GM12864 (cell line): ENCODE results near the gene PHACTR4.

Experiments
- DNase-seq: peaks from one replicate; pipeline ENCODE4 v3.0.0-alpha.2; 2011; ENCODE audit warnings: low read depth
- H3K4me3 ChIP-seq: 2 replicates; pipeline ENCODE4 v1.5.1; 2011; ENCODE audit warnings: mild to moderate bottlenecking, low read depth, low read length, control low read depth
- TF ChIP-seq, protein P1 (sequence below): IDR thresholded peaks from 2 replicates; pipeline ENCODE4 v1.5.1; 2011; ENCODE audit warnings: low read depth, mild to moderate bottlenecking, moderate library complexity, low read length, control low read depth, inconsistent platforms; ENCODE audit errors: missing control alignments

Gene PHACTR4

DNA sequence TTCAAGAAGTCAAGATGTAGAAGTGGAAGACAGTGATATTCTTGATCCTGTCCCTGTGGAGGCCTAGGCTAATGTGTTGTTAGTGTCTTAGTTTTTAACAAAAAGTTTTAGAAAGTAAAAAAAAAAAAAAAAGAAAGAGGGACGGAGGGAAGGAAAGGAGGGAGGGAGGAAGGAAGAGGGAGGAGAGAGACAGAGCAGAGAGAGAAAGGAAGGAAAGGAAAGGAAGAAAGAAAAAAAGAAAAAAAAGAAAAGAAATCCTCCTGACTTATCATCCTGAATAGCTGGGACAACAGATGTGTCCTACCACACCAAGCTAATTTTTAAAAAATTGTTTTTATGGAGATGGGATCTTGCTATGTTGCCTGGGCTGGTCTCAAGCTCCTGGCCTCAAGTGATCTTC is 24.6 kb downstream of the PHACTR4 start:
- H3K4me3 ChIP-seq, result no peak overlapping the region
- DNase-seq, result no peak
- TF ChIP-seq, protein P1, sequence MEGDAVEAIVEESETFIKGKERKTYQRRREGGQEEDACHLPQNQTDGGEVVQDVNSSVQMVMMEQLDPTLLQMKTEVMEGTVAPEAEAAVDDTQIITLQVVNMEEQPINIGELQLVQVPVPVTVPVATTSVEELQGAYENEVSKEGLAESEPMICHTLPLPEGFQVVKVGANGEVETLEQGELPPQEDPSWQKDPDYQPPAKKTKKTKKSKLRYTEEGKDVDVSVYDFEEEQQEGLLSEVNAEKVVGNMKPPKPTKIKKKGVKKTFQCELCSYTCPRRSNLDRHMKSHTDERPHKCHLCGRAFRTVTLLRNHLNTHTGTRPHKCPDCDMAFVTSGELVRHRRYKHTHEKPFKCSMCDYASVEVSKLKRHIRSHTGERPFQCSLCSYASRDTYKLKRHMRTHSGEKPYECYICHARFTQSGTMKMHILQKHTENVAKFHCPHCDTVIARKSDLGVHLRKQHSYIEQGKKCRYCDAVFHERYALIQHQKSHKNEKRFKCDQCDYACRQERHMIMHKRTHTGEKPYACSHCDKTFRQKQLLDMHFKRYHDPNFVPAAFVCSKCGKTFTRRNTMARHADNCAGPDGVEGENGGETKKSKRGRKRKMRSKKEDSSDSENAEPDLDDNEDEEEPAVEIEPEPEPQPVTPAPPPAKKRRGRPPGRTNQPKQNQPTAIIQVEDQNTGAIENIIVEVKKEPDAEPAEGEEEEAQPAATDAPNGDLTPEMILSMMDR, result no peak

DNA sequence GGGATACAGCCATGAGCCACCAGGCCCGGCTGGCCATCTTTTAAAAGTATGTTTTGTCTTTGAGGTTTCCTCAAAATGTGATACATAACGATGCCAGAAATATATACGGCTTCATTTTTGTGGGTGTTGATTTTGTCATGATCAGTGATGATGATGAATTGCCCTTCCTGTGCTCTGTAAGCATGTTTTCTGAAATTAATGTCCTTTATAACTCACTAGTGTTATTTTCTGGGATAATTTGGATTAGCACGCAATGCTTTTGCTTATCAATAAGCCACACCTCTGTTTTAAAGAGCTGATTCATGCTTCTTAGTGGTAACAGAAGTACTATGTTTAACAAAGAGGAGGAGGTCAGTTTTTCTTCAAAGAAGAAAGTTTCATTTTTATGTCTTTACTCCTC is 25.6 kb downstream of the PHACTR4 start:
- no peak for DNase-seq
- H3K4me3 ChIP-seq, result no peak overlapping the region
- TF ChIP-seq, protein P1, result no peak

DNA sequence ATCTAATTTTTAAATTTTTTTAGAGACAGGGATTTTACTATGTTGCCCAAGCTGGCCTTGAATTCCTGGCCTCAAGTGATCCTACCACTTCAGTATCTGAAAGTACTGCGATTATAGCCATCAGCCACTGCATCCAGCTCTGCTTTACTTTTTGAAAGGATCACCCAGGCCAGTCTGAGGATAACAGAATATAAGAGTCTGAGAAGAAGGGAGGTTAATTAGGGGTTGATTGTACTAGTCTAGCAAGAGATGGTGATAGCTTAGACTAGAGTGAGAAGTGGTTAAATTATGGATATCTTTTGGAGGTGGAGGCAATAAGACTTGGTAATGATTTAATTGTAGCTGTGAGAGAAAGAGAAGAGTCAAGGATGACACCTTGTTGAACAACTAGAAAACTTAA is 32.2 kb downstream of the PHACTR4 start:
- TF ChIP-seq, protein P1, result no peak
- H3K4me3 ChIP-seq, result no peak overlapping the region
- no peak for DNase-seq

DNA sequence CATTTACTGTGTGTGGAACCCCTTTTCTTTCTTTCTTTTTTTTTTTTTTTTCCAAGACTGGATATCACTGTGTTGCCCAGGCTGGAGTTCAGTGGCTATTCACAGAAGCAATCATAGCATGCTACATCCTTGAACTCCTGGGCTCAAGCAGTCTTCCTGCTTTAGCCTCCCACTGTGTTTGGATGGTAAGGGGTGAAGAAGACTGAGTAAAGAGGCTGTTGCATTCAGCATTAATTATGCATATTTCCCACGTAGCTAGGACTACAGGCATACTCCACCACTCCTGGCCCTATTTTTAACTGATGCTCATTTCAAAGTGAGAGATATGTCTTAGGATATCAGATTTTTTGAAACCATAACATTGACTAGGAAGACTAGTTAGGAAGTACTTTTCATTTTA is 39.5 kb downstream of the PHACTR4 start:
- TF ChIP-seq, protein P1, result no peak
- no peak for DNase-seq

DNA sequence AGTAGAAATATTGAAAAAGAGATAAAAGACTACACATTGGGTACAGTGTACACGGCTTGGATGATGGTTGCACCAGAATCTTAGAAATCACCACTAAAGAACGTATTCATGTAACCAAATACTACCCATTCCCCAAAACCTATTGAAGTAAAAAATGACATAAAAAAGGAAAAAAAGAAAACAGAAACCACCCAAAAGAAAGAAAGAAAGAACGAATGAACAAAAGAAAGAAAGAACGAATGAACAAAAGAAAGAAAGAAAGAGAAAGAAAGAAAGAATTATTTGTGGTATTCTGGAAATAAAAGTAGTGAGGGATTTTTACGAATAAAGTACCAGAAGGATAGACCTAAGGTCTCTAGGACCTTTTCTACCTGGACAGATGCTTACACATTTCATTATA is 42.1 kb downstream of the PHACTR4 start:
- no peak overlapping the region for H3K4me3 ChIP-seq
- TF ChIP-seq, protein P1, result no peak
- no peak for DNase-seq

More for the DNA sequence above, 39.5 kb downstream of the PHACTR4 start:
- no peak overlapping the region for H3K4me3 ChIP-seq

DNA sequence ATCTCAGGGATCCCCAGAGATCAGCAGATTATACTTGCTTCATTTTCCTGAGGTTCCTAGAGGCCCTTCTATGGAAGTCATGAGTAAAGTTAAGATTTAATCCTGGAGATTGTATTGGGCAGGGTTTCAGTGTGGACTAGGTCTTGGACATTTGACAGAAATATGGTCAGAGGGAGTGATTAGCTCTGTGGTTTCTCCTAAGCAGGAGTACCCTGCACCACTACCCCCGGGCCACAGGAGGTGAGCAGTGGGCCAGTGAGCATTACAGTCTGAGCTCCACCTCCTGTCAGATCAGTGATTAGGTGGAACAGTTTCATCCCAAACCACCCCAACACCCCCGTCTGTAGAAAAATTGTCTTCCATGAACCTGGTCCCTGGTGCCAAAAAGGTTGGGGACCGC is 43.2 kb downstream of the PHACTR4 start:
- TF ChIP-seq, protein P1, result no peak
- no peak for DNase-seq
- H3K4me3 ChIP-seq, result no peak overlapping the region

DNA sequence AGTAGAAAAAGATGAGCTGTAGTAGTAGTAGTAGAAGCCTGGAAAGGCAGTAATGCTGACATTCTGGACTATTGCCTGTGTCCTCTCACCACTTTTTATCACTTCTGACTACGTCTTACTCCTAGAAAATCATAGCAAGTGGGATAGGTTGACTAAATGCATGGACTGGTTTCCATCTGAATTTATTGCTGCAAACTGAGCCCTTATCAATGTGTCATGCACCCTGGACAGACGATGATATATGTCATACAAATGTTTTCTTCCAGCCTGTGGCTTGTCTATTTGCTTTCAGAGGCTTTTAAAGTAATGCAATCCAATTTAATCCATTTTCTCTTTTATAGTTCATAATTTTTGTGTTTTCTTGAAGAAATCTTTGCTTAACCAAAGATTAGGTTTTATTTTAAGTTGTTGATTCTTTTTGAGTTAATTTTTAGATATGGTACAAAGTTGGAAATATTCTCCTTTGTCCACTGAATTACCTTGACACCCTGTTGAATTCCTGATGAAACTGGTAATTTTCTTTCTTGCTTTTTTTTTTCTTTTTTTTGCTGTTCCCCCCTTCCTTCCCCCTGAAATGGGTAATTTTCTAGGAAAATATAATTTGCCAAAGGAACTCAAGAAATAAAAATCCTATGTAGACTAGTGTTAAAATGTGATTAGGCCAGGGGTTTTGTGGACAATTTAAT is 47.1 kb downstream of the PHACTR4 start:
- DNase-seq, result no peak
- TF ChIP-seq, protein P1, result no peak

More for the DNA sequence above, 47.1 kb downstream of the PHACTR4 start:
- no peak overlapping the region for H3K4me3 ChIP-seq
